ENCODE measurements around the gene DNAH6.

DNAH6 gene

GRCh38 chr2:84793641-84794040, 277.3 kb downstream of the DNAH6 start:
- TF ChIP-seq CTCF (IDR thresholded peaks at IDR 0.05; ENCODE audit: low read depth, low read length) = no peak
- no peak for DNase-seq (ENCODE audit: extremely low read depth, low read depth)

- TF ChIP-seq CTCF (IDR thresholded peaks at IDR 0.05; ENCODE audit: low read depth, low read length) = no peak
- no peak for DNase-seq (ENCODE audit: extremely low read depth, low read depth)
These were observed 280.5 kb downstream of the DNAH6 start for GRCh38 chr2:84796798-84797197.

GRCh38 chr2:84797271-84797670, 281.0 kb downstream of the DNAH6 start:
- DNase-seq (ENCODE audit: extremely low read depth, low read depth) = no peak
- no peak for TF ChIP-seq CTCF (IDR thresholded peaks at IDR 0.05; ENCODE audit: low read depth, low read length)

GRCh38 chr2:84799772-84800171, 283.5 kb downstream of the DNAH6 start:
- no peak for TF ChIP-seq CTCF (IDR thresholded peaks at IDR 0.05; ENCODE audit: low read depth, low read length)
- no peak for DNase-seq (ENCODE audit: extremely low read depth, low read depth)

- DNase-seq (ENCODE audit: extremely low read depth, low read depth) = no peak
- TF ChIP-seq CTCF (IDR thresholded peaks at IDR 0.05; ENCODE audit: low read depth, low read length) = no peak
These were observed 284.0 kb downstream of the DNAH6 start for GRCh38 chr2:84800194-84800805.

GRCh38 chr2:84801811-84802210, 285.5 kb downstream of the DNAH6 start:
- TF ChIP-seq CTCF (IDR thresholded peaks at IDR 0.05; ENCODE audit: low read depth, low read length) = no peak
- no peak for DNase-seq (ENCODE audit: extremely low read depth, low read depth)

GRCh38 chr2:84805250-84805958, 289.1 kb downstream of the DNAH6 start:
- TF ChIP-seq CTCF (IDR thresholded peaks at IDR 0.05; ENCODE audit: low read depth, low read length) = no peak
- no peak for DNase-seq (ENCODE audit: extremely low read depth, low read depth)
